ENCODE results near the gene DIS3L2.

DIS3L2 gene

GRCh38 chr2:232228971-232229894 is 267.7 kb downstream of the DIS3L2 start:
- no peak for DNase-seq (ENCODE audit: low read depth)

GRCh38 chr2:232229911-232230310 is 268.4 kb downstream of the DIS3L2 start:
- DNase-seq (ENCODE audit: low read depth): no peak

GRCh38 chr2:232230560-232230959 is 269.0 kb downstream of the DIS3L2 start:
- no peak for DNase-seq (ENCODE audit: low read depth)

GRCh38 chr2:232231554-232231953 is 270.0 kb downstream of the DIS3L2 start:
- no peak for DNase-seq (ENCODE audit: low read depth)

GRCh38 chr2:232232915-232233314 is 271.4 kb downstream of the DIS3L2 start:
- DNase-seq (ENCODE audit: low read depth): no peak

- no peak for DNase-seq (ENCODE audit: low read depth)
Measured at GRCh38 chr2:232234922-232235615, 273.6 kb downstream of the DIS3L2 start.

GRCh38 chr2:232235716-232236115 is 274.2 kb downstream of the DIS3L2 start:
- no peak for DNase-seq (ENCODE audit: low read depth)

- no peak for DNase-seq (ENCODE audit: low read depth)
Measured at GRCh38 chr2:232236200-232236599, 274.7 kb downstream of the DIS3L2 start.

- no peak for DNase-seq (ENCODE audit: low read depth)
Measured at GRCh38 chr2:232237464-232237863, 276.0 kb downstream of the DIS3L2 start.

- DNase-seq (ENCODE audit: low read depth): no peak
Measured at GRCh38 chr2:232238108-232238507, 276.6 kb downstream of the DIS3L2 start.

GRCh38 chr2:232238596-232238995 is 277.1 kb downstream of the DIS3L2 start:
- DNase-seq (ENCODE audit: low read depth): no peak

- no peak for DNase-seq (ENCODE audit: low read depth)
Measured at GRCh38 chr2:232239951-232240681, 278.6 kb downstream of the DIS3L2 start.

GRCh38 chr2:232240906-232241305 is 279.4 kb downstream of the DIS3L2 start:
- no peak for DNase-seq (ENCODE audit: low read depth)

GRCh38 chr2:232242316-232242715 is 280.8 kb downstream of the DIS3L2 start:
- DNase-seq (ENCODE audit: low read depth): no peak

- no peak for DNase-seq (ENCODE audit: low read depth)
Measured at GRCh38 chr2:232245111-232245510, 283.6 kb downstream of the DIS3L2 start.

GRCh38 chr2:232246245-232246644 is 284.7 kb downstream of the DIS3L2 start:
- no peak for DNase-seq (ENCODE audit: low read depth)

- DNase-seq (ENCODE audit: low read depth): no peak
Measured at GRCh38 chr2:232249096-232249495, 287.6 kb downstream of the DIS3L2 start.

GRCh38 chr2:232250246-232251175 is 289.0 kb downstream of the DIS3L2 start:
- DNase-seq (ENCODE audit: low read depth): no peak

GRCh38 chr2:232255033-232255432 is 293.5 kb downstream of the DIS3L2 start:
- DNase-seq (ENCODE audit: low read depth): no peak

- peak; percentile 85 for DNase-seq (ENCODE audit: low read depth)
Measured at GRCh38 chr2:232260075-232260474, 298.6 kb downstream of the DIS3L2 start.

- peak; percentile 16 for DNase-seq (ENCODE audit: low read depth)
Measured at GRCh38 chr2:232261776-232262175, 300.3 kb downstream of the DIS3L2 start.
